PFSK-1 (cell line): ENCODE measurements around the gene MAPK8.

ENCODE experiments used
- POLR2AphosphoS5 ChIP-seq: IDR thresholded peaks from 2 replicates; pipeline ENCODE4 v1.6.1; 2012; ENCODE audit warnings: low read depth, mild to moderate bottlenecking, control low read depth, low read length, moderate library complexity
- SIN3A ChIP-seq: IDR thresholded peaks from 2 replicates; pipeline ENCODE4 v1.6.1; 2012; ENCODE audit warnings: mild to moderate bottlenecking, low read length, moderate library complexity, borderline replicate concordance; ENCODE audit not compliant: insufficient read depth

DNA sequence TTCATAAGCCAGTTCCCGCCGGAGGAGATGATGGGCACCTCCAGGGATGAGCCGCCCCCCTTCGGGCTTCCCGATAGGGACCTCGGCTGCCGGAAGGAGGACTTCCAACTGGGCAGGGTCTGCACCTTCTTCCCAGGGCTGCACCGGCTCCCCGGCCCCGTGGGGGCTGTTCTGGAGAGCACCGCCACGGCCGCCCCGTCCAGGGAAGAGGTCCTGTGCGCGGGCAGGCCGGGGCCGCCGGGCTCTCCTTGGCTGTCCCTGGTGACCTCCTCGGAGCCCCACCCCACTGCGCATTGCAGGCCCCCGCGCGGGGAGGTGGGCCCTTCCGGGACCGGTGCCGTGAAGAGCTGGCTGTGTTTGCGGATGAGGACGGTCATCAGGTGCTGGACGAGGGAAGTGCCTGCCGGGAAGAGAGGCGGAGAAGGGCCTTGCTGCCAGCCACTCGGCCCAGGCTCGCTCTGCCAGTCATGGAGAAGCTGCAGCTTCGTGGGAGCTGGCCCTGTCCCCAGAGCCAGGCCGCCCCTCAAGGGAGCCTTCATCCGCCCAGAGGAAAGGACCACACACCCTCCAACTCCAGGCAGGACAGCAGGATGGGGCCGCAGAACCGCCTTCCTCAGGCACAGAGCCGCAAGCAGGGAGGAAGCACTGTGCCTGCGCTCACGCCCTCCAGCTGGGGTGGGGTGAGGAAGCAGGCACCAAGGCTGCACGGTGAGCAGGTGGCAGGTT is 144.4 kb downstream of the MAPK8 start:
- TF ChIP-seq SIN3A (no peak), POLR2AphosphoS5 (no peak)
